ENCODE results near the gene LMAN1L.
A peak's percentile ranks its signal among the peaks of the same experiment; 100 is the strongest.

The LMAN1L gene

GRCh38 chr15:74817370-74817737 lies 4.7 kb downstream of the LMAN1L start:
- DNase-seq: peak in 1 of 2 experiments; percentile 27

- no peak for DNase-seq
Measured at GRCh38 chr15:74820056-74820455, 7.4 kb downstream of the LMAN1L start.

GRCh38 chr15:74821091-74821789 lies 8.6 kb downstream of the LMAN1L start:
- DNase-seq: peak; percentile 54 to 87

- DNase-seq: no peak
Measured at GRCh38 chr15:74821790-74822158, 9.1 kb downstream of the LMAN1L start.

- no peak for DNase-seq
Measured at GRCh38 chr15:74822233-74822632, 9.6 kb downstream of the LMAN1L start.

- peak in 1 of 2 experiments; percentile 72 for DNase-seq
Measured at GRCh38 chr15:74823324-74823723, 10.7 kb downstream of the LMAN1L start.

- no peak for DNase-seq
Measured at GRCh38 chr15:74824976-74825375, 12.3 kb downstream of the LMAN1L start.

GRCh38 chr15:74825866-74826265 lies 13.2 kb downstream of the LMAN1L start:
- peak in 1 of 2 experiments; percentile 50 for DNase-seq

- DNase-seq: no peak
Measured at GRCh38 chr15:74826364-74826819, 13.8 kb downstream of the LMAN1L start, which contains the start of gene CPLX3. Gene CPLX3, plus strand, starts transcription at chr15:74826627. Its CDS starts 77 bp downstream, at chr15:74826704.

GRCh38 chr15:74826921-74827320 lies 14.3 kb downstream of the LMAN1L start:
- peak; percentile 54 to 80 for DNase-seq

GRCh38 chr15:74827614-74828013 lies 15.0 kb downstream of the LMAN1L start:
- peak in 1 of 2 experiments; percentile 31 for DNase-seq

- peak; percentile 66 to 92 for DNase-seq
Measured at GRCh38 chr15:74828835-74829234, 16.2 kb downstream of the LMAN1L start.

GRCh38 chr15:74829486-74829885 lies 16.9 kb downstream of the LMAN1L start:
- DNase-seq: no peak

GRCh38 chr15:74829991-74830390 lies 17.4 kb downstream of the LMAN1L start:
- DNase-seq: peak; percentile 56 to 71

GRCh38 chr15:74830868-74831267 lies 18.2 kb downstream of the LMAN1L start:
- DNase-seq: no peak

- no peak for DNase-seq
Measured at GRCh38 chr15:74831813-74832495, 19.3 kb downstream of the LMAN1L start.

GRCh38 chr15:74832826-74833225 lies 20.2 kb downstream of the LMAN1L start:
- no peak for DNase-seq

- DNase-seq: peak; percentile 53 to 89
Measured at GRCh38 chr15:74833376-74834107, 20.9 kb downstream of the LMAN1L start.

- peak; percentile 80 to 91 for DNase-seq
Measured at GRCh38 chr15:74835312-74835823, 22.7 kb downstream of the LMAN1L start.

GRCh38 chr15:74836846-74837245 lies 24.2 kb downstream of the LMAN1L start:
- no peak for DNase-seq

- DNase-seq: no peak
Measured at GRCh38 chr15:74837482-74838136, 25.0 kb downstream of the LMAN1L start.

GRCh38 chr15:74838137-74838516 lies 25.5 kb downstream of the LMAN1L start:
- DNase-seq: no peak
